NCI-H1092 (cell line): Measurements from ENCODE around the gene ZBTB32.
A peak's percentile ranks its signal among the peaks of the same experiment; 100 is the strongest.

Source experiments
- DNase-seq: peaks from one replicate; lab custom pipeline; 2025; lab: John Stamatoyannopoulos, UW

The ZBTB32 gene

DNA sequence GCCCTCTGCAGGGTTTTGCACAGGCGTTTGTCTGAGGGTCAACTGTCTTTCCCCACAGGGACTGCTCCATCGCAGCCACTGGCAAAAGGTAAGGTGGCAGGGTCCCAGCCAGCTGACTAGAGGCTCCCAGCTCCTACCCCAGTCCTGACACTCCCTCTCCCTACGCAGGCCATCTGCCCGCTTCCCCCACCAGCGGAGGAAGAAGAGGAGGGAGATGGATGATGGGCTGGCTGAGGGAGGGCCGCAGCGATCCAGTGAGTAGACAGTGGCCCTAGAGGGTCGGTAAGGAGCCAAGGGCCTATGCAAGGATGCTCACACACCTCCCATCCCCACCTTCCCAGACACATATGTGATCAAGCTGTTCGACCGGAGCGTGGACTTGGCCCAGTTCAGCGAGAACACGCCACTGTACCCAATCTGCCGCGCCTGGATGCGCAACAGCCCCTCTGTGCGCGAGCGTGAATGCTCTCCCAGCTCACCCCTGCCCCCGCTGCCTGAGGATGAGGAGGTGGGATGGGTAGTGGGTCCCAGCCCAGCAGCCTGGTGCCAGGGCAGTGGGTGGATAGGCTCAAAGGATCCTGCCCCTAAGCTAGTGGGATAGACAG lies 48.5 kb downstream of the ZBTB32 start:
- DNase-seq: no peak

DNA sequence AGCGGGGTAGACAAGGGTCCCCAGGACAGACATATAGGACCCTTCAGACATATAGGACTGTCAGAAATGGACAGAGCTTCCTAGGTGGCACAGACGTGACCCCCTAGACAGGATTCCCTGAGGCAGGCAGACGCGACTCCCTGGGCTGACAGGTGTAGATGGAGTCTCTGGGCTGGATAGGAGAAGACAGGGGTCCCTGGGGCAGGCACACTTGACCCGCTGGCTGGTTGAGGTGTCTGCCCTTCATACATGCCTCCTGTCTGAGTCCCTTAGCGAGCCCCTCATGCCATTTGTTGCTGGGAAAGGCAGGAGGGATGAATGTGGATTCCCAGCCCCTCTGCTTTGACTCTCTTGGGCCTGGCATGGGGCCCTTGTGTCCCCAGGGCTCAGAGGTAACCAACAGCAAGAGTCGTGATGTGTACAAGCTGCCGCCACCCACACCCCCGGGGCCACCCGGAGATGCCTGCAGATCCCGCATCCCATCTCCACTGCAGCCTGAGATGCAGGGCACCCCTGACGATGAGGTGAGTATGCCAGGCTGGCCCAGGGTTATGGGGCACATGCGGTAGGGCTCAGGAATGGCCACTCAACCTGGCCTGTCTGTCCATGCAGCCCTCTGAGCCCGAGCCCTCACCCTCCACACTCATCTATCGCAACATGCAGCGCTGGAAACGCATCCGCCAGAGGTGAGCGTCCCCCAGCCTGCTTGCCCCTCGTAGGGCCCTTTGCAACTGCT lies 49.4 kb downstream of the ZBTB32 start:
- no peak for DNase-seq

DNA sequence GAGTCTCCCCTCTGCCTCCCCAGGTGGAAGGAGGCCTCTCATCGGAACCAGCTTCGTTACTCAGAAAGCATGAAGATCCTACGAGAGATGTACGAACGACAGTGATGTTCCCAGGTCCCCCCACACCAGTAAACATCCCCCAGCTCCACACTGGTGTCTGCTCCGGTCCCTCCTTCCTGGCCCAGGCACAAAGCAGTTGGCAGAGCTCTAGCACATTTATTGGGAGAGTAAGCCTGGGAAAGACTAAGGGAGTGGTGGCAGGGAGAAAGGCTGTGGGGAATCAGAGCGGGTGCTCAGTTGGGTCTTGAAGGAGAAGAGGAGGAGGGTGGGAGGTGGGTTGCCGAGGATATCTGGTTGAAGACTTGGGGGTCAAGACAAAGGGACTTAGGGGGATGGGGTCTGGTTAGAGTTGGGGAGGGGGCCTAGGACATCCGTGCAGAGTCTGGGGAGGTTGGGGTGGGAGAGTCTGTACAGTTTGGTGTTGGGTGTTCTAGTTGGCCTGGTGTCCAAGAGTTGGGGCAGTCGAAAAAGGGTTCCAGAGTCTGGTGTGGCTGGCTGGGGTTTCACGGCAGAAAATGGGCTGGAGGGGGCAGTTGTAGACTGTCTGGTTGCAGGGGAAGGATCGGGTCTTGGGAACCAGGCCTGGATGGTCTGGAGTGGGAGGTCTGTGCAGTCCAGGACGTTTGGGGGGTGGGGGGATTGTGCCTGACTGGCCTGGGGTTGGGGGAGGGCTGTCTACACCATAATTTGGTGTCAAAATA lies 50.2 kb downstream of the ZBTB32 start:
- DNase-seq: no peak

DNA sequence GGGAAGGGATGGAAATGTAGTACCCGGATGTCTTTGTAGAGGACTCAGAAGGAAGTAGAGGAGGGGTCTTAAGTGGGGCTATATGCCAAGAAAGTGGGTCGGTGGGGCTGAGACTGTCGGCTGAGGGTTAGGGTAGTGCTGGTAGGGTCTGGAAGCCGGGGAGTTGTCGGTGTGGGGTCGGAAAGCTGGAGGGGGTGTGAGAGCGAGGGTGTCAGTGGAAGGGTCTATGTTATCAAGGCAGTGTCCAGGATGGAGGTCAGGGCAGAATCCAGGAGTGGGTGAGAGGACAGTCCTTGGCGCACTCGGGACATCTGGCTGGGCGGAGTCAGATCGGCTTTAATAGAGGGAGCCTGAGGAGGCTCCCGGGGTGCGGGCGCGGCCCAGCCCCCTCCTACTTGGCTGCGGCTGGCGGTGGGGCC lies 50.8 kb downstream of the ZBTB32 start:
- DNase-seq: no peak

DNA sequence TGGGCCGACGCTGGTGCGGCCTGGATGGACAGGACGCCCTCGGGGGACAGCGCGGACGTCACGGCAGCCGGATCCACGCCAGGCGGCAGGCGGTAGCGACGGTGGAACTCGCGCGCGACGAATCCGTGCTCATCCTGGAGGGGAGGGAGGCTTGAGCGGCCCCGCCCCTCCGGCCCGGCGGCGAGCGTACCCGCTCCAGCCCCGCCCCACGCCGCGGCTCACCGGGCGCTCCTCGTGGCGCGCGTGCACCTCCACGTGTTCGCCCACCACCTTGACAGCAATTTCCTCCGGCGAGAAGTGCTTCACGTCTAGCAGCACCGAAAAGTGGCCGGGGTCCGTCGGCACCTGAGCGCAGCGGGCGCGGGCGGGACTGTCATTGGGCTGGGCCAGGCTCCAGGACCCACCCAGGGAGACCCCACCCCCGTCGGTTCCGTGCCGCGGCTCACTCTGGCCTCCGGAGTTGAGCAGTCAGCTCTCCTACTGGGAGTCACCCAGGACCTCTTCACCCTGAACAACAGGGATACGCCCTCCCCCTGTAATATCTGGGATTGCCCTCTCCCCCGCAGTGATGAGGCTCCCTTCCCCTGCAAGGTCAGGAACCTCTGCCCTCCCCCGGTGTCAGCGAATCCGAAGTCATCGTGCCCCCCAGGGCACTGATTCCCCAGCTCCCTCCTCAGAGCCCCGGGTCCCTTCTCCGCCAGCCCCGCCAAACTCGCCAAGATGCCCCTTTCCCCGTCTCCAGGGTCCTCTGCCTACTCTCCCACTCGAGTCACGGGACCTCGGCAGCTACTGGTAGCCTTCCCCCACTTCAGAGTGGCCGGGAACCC lies 51.4 kb downstream of the ZBTB32 start:
- no peak for DNase-seq

DNA sequence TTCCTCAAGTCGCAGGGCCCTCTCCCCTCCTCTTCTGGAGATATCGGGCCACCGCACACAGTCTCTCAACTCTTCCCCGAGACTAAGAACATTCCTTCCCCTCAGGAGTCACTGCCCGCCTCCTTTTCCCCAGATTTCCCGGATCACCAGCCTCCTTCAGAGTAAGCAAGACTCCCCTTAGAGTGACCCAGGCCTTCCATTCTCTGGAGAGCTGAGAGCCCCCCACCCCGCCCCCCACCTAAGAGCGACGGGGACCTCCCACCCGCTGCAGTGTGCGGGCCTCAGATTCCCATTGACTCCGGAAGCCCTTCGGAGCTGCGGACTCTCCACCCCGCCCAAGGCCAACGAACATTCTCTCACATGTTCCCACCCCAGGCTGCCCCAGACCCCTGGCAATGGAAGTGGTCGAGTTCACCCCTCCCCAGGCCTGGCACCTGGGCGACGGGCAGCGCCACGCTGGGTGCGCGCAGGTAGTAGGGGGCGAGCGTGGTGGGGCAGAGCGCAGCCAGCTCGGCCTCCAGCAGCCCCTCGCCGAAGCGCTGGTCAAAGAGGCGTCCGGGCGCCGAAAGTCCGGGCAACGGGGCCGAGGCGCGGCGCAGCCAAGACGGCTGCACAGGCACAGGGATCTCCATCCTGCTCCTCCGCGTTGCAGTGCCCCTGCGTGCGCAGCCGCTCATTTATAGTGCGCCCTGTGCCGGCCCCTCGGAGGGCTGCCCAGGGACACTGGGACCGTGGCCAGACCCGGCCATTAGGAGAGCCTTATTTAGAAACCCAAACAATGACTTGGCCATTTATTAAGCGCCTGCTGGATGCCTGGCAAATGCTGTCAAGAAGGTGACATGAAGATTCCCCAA lies 52.2 kb downstream of the ZBTB32 start, which contains the start of gene HSPB6:
Gene HSPB6, minus strand, starts transcription at position 653 of the 854 bp plus-strand sequence. Its CDS starts 21 bp downstream, at position 632.
- DNase-seq: no peak

DNA sequence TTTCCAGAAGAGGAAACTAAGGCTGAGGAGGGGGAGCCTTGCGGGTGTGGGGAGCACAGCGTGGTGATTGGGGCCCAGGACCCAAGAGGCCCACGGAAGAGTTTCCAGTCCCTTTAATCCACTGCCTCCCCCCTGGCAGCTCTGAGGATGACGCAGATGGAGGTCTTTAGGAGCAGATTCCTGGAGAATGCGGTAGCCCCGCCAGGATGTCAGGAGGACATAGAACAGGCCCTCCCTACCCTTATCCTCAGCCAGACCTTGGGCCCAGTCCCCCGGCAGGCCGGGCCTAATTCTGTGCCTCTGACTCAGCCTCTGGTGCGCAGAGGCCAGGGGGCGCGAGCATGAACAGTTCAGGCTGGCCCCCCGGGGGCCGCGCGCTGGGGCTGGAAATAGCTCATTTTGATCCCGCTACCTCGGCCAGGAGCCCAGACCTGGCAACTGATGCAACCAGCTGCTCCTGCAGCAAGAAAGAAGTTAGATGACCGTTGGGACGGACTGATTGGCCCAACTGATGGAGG lies 52.9 kb downstream of the ZBTB32 start:
- peak; percentile 63 for DNase-seq

DNA sequence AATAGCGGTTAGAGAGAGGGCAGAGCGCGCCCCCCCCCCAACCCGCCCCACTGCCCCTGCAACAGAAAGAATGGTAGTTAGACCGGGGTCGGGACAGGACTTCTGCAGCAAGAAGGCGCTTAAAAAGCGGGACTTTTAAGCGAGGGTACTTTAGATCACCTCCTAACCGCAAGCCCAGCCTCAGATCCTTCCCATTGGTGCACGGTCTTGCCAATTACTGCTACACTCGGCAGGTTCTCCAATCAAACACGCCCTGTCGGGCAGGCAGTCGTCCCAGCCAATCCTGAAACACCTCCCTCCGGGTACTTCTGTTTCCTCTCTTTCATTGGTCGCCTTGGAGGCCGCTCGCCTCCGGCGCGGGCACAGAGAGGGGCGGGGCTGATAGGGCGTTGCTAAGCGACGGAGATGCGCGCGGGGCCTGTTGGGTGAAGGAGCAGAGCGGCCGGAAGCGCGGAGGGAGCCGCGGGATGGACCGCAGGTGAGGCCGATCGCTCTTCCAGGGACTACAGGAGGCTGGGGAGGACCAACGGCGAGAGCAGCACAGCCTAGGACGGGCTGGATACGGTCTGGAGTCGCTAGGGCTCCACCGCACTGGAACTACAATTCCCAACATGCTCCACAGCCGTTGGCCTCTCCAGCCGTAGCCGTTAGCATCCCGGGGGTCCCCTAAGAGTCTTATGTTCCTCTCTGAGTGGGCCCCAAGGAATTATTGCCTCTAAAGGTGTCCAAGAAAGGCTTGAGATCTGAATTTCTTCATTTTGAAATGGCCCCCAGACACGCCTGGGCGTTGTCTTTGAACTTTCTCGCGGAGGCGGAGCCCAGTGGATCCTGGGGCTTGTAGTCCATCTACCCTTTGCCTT lies 53.6 kb downstream of the ZBTB32 start, which contains the start of gene PROSER3:
Gene PROSER3, plus strand, starts transcription at position 428 of the 860 bp plus-strand sequence. Its CDS starts 40 bp downstream, at position 468.
- peak; percentile 96 for DNase-seq

DNA sequence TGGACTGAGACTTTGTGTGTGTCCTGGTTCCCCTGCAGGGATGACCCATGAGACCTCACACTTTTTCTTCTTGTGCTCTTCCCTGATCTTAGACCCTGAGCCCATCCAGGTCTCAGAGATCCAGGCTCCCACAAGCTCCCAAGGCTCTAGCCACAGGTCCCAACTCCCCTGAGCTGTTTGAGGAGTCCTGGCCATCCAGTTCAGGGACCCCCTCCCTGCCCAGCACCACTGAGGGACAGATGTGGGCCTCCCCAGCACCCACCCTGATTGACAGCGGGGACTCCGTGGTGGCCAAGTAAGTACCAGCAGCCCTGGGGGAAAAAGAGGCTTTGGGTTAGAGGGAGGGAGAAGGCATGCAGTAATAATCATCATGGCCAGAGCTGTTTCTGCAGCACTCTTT lies 55.3 kb downstream of the ZBTB32 start:
- no peak for DNase-seq

DNA sequence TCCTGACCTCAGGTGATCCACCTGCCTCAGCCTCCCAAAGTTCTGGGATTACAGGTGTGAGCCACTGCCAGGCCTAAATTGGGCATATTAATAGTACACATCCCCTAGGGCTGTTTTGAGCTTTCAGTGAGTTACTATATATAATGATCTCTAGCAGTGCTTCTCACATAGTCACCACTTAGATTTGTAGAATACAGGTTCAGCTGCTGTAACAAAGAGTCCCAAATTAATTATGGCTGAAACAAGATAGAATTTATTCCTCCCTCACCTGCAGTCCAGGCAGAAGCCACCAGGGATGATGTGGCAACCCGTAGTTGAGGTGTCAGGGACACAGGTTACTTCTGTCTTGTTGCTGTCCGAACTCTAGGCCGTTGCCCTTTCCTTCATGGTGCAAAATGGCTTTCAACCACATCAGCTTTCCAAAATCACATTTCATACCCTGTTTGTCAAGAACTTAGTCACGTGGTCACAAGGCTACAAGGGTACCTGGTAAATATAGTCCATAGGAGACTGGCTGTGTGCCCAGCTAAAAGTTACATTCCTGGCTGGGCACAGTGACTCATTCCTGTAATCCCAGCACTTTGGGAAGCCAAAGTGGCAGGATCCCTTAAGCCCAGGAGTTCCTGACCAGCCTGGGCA lies 56.5 kb downstream of the ZBTB32 start:
- DNase-seq: no peak

DNA sequence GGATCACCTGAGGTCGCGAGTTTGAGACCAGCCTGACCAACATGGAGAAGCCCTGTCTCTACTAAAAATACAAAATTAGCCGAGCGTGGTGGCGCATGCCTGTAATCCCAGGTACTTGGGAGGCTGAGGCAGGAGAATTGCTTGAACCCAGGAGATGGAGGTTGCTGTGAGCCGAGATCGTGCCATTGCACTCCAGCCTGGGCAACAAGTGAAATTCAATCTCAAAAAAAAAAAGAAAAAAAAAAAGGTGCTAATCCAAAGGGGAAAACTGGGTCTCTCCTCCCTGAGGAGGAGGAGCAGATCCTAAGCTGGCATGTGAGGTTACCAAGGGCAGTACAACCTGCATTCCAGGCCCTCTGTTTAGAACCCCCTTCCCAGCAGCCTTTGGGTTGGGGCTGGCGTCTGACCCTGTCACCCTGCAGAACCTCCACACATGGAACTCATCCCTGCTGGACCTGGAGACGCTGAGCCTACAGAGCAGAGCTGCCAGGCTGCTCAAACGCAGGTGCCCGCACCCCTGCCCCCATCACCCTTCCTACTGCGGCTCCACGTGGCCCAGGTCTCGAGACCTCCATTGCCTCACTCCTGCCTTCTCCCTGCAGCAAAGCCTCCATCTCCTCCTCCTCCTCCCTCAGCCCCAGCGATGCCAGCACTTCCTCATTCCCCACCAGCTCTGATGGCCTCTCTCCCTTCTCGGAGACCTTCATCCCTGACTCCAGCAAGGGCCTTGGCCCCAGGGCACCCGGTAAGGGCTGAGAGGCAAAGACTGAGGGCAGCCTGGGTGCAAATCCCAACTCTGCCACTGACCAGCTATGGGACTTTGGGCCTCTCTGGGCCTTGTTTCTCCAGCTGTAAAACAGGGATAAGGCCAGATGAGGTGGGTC lies 60.3 kb downstream of the ZBTB32 start:
- DNase-seq: no peak
